ENCODE results near the gene GPC1.

GPC1 gene

DNA sequence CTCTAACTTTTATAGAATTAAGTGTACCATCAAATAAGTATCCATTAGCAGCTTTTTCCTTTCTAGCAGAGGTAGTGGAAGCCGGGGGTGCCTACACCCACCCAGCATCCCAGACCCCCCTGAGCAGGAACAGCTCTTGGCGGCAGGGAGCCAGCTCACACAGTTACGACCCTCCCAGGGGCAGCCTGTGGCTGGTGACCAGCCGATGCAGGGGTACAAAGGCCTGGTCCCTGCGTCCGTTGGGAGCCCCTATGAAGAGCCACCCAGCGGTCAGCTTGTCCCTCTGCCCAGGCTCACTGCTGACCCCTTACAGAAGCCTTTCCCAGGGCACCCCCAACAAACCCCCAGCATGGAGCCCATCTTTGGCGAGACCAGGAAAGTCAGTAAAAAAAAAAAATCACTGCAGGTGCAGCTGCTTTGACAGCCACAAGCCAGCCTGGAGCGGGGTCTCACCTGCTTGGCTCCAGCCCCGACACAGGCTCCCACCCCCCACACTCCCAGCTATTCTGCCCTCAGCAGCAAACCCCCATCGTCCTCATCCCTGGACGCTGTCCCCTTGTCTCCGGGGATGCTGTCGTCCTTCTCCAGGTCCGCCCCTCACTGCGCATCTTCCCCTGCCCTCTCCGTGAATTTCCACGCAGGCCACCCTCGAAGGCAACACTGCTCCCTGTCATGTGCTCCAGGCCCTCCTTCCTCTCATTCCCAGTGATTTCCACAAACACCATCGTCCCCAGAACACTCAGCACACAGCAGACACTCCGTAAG lies 43.1 kb downstream of the GPC1 start:
- TF ChIP-seq, protein P1, sequence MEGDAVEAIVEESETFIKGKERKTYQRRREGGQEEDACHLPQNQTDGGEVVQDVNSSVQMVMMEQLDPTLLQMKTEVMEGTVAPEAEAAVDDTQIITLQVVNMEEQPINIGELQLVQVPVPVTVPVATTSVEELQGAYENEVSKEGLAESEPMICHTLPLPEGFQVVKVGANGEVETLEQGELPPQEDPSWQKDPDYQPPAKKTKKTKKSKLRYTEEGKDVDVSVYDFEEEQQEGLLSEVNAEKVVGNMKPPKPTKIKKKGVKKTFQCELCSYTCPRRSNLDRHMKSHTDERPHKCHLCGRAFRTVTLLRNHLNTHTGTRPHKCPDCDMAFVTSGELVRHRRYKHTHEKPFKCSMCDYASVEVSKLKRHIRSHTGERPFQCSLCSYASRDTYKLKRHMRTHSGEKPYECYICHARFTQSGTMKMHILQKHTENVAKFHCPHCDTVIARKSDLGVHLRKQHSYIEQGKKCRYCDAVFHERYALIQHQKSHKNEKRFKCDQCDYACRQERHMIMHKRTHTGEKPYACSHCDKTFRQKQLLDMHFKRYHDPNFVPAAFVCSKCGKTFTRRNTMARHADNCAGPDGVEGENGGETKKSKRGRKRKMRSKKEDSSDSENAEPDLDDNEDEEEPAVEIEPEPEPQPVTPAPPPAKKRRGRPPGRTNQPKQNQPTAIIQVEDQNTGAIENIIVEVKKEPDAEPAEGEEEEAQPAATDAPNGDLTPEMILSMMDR (IDR thresholded peaks at IDR 0.05; ENCODE audit: low read depth, low read length, missing control alignments) = no peak
- no peaks in the 10 kb centered on the region for H3K27me3 ChIP-seq (replicated peaks)
- in situ Hi-C loops (cut with HindIII; ENCODE audit: low pct_ligation_motif_present, low sequenced_read_pairs) = no loop called here
- no peak for DNase-seq
- H3K4me3 ChIP-seq (ENCODE audit: low read depth, low read length) = no peak overlapping the region
- no peaks in the 10 kb centered on the region for H3K36me3 ChIP-seq (replicated peaks)
- no peak overlapping the region for H3K27ac ChIP-seq

DNA sequence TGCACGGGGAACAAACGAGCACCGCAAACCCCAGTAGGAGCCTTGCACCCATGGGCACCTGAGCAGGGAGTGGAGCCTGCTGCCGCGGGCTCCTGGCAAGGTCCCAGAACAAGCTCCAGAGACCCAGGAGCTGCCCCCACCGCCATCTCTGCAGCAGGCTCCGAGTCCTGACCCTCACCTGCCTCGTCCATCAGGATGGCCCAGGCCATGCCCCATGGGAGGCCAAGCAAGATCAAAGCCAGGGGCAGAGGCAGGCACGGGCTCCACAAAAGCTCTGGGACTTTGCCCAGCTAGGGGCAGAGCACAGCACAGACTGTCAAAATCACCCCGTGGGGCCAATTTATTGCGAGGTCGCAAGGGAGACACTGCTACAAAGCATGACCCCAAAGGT lies 43.6 kb downstream of the GPC1 start:
- in situ Hi-C loops (cut with HindIII; ENCODE audit: low pct_ligation_motif_present, low sequenced_read_pairs) = no loop called here
- no peak overlapping the region for H3K27ac ChIP-seq
- H3K27me3 ChIP-seq (replicated peaks) = no peaks in the 10 kb centered on the region
- no peak overlapping the region for H3K4me3 ChIP-seq (ENCODE audit: low read depth, low read length)
- TF ChIP-seq, protein P1 (IDR thresholded peaks at IDR 0.05; ENCODE audit: low read depth, low read length, missing control alignments) = no peak
- DNase-seq = no peak
- no peaks in the 10 kb centered on the region for H3K36me3 ChIP-seq (replicated peaks)

DNA sequence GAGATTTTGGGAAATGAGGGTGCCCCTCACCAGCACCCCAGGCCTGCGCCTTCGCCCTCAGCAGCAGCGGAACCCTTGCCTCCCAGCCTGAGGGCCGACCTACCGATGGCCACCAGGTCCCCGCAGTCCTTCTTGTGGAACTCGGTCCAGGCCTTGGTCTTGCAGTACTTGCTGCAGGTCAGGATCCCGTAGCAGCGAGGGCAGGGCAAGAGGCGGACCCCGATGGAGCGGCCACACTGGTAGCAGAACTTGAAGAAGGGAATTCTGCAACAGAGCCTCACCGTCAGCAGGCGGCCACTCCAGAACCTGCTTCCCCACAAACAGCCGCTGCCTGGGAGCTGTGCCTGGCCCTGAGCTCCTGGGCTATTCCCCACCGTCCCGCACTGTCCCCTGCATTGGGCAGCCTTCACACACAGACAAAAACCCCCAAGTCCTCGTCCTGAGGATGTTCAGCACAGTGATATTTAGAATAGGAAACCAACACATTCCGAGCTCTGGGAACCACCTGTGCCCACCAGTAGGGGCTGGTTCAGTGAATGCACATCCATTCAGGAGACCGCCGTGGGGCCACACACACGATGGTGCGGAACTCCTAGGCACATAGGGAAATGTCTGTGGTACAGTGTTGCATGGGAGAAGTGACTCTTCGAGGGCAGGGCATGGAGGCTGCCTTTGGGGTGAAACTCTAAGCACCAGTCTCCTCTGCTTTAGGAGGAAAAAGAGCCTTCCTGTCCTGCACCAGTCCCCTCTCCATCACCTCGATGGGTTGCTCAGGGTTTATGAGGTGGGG lies 45.6 kb downstream of the GPC1 start:
- Histone ChIP-seq H3K36me3 (replicated peaks) (no peaks in the 10 kb centered on the region), H3K4me3 (ENCODE audit: low read depth, low read length) (no peak overlapping the region), H3K27ac (no peak overlapping the region), H3K27me3 (replicated peaks) (no peaks in the 10 kb centered on the region)
- no peak for DNase-seq
- TF ChIP-seq, protein P1 (IDR thresholded peaks at IDR 0.05; ENCODE audit: low read depth, low read length, missing control alignments) = no peak
- in situ Hi-C loops (cut with HindIII; ENCODE audit: low pct_ligation_motif_present, low sequenced_read_pairs) = no loop called here

DNA sequence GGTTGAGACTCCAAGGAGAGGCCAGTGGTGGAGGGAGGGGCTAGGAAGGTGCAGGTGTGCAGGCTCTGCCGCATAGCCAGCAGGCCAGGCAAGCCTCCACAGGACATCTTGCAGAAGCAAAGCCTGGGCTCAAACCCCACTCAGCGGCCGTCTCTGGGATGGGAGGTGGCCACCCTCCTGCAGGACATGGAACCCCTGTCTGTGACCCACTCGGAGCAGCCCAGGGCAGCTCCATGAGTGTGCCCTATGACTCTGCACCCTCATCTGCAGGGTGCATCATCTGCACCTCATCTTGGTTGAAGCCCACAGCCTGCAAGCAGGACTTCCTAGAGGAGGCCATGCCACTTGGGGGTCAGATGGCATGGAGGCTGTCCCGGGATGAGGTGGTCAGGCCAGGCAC lies 46.3 kb downstream of the GPC1 start:
- no peak for DNase-seq
- no peaks in the 10 kb centered on the region for H3K36me3 ChIP-seq (replicated peaks)
- H3K27ac ChIP-seq = no peak overlapping the region
- H3K4me3 ChIP-seq (ENCODE audit: low read depth, low read length) = no peak overlapping the region
- TF ChIP-seq, protein P1 (IDR thresholded peaks at IDR 0.05; ENCODE audit: low read depth, low read length, missing control alignments) = no peak
- no peaks in the 10 kb centered on the region for H3K27me3 ChIP-seq (replicated peaks)
- in situ Hi-C loops (cut with HindIII; ENCODE audit: low pct_ligation_motif_present, low sequenced_read_pairs) = no loop called here

DNA sequence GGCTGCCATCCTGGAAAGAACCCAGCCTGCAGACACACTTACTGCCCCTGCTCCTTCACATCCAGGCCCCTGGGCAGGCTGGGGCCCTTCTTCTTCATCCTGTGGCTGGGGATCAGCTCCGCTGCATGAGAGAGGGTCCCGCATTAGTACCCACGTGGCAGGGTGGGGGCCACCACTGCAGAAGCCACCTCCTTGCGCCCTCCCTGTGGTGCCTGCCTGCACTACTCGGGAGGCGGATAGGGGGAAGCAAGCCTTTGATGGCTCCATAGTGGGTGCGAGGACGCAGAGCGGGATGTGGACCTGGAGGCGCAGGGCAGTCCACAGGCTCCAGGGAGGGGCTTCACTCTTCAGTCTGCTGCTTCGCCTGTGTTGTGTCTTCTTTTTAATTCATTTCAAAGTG lies 46.7 kb downstream of the GPC1 start:
- in situ Hi-C loops (cut with HindIII; ENCODE audit: low pct_ligation_motif_present, low sequenced_read_pairs) = no loop called here
- Histone ChIP-seq H3K27ac (no peak overlapping the region), H3K36me3 (replicated peaks) (no peaks in the 10 kb centered on the region), H3K4me3 (ENCODE audit: low read depth, low read length) (no peak overlapping the region), H3K27me3 (replicated peaks) (no peaks in the 10 kb centered on the region)
- TF ChIP-seq, protein P1 (IDR thresholded peaks at IDR 0.05; ENCODE audit: low read depth, low read length, missing control alignments) = no peak
- no peak for DNase-seq

Measured in brain microvascular endothelial cell (primary cell).